ENCODE measurements around the gene NCOR1.

DNA sequence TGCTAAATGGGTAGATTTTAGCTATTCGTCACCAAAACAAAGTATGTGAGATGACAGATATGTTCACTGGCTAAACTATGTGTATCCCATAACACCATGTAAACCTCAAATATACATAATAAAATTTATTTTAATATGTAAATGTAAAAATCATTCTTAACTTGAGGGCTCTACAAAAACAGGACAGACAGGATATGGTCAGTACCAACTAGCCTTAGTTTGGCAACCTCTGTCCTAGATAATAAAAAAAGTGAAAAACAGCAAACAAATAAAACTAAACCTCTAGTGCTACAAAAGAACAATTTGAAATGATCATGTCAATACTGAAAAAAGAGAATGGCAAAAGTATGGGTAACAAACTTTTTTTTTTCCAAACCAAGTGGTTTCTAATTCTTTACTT lies 33.8 kb downstream of the NCOR1 start:
- TF ChIP-seq, protein P1, sequence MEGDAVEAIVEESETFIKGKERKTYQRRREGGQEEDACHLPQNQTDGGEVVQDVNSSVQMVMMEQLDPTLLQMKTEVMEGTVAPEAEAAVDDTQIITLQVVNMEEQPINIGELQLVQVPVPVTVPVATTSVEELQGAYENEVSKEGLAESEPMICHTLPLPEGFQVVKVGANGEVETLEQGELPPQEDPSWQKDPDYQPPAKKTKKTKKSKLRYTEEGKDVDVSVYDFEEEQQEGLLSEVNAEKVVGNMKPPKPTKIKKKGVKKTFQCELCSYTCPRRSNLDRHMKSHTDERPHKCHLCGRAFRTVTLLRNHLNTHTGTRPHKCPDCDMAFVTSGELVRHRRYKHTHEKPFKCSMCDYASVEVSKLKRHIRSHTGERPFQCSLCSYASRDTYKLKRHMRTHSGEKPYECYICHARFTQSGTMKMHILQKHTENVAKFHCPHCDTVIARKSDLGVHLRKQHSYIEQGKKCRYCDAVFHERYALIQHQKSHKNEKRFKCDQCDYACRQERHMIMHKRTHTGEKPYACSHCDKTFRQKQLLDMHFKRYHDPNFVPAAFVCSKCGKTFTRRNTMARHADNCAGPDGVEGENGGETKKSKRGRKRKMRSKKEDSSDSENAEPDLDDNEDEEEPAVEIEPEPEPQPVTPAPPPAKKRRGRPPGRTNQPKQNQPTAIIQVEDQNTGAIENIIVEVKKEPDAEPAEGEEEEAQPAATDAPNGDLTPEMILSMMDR (conservative IDR thresholded peaks at IDR 0.05): no peak
- TF ChIP-seq ZFX (IDR thresholded peaks at IDR 0.05): no peak

Data from C4-2B (cell line).